NCI-H1694 treated with DMSO at 0.1 percent for 48 hours (cell line): Measurements from ENCODE around the gene LLCFC1.

Source experiments
- DNase-seq: peaks from one replicate; lab custom pipeline; 2025; lab: John Stamatoyannopoulos, UW

LLCFC1 gene

GRCh38 chr7:142939226-142939910 is at the start of gene LLCFC1:
Gene LLCFC1, plus strand, starts transcription at chr7:142939484. Its CDS starts 138 bp downstream, at chr7:142939622.
- DNase-seq, result no peak

- DNase-seq, result no peak
Observed at GRCh38 chr7:142889816-142890215, 49.5 kb upstream of the LLCFC1 start.

- no peak for DNase-seq
Observed at GRCh38 chr7:142890874-142891485, 48.3 kb upstream of the LLCFC1 start.

GRCh38 chr7:142891490-142892082 is 47.7 kb upstream of the LLCFC1 start:
- DNase-seq, result no peak

- no peak for DNase-seq
Observed at GRCh38 chr7:142892951-142893350, 46.3 kb upstream of the LLCFC1 start.

- no peak for DNase-seq
Observed at GRCh38 chr7:142894112-142894984, 44.9 kb upstream of the LLCFC1 start.

- DNase-seq, result no peak
Observed at GRCh38 chr7:142894985-142895593, 44.2 kb upstream of the LLCFC1 start.

- DNase-seq, result no peak
Observed at GRCh38 chr7:142896151-142896550, 43.1 kb upstream of the LLCFC1 start.

GRCh38 chr7:142896741-142897379 is 42.4 kb upstream of the LLCFC1 start:
- DNase-seq, result no peak

- no peak for DNase-seq
Observed at GRCh38 chr7:142897691-142898090, 41.6 kb upstream of the LLCFC1 start.

- DNase-seq, result no peak
Observed at GRCh38 chr7:142898377-142899170, 40.7 kb upstream of the LLCFC1 start.

GRCh38 chr7:142899661-142900060 is 39.6 kb upstream of the LLCFC1 start:
- no peak for DNase-seq

GRCh38 chr7:142901426-142902259 is 37.6 kb upstream of the LLCFC1 start:
- DNase-seq, result no peak

GRCh38 chr7:142904128-142904527 is 35.2 kb upstream of the LLCFC1 start:
- DNase-seq, result no peak

GRCh38 chr7:142905759-142906158 is 33.5 kb upstream of the LLCFC1 start:
- no peak for DNase-seq

GRCh38 chr7:142906643-142907042 is 32.6 kb upstream of the LLCFC1 start:
- DNase-seq, result no peak

- no peak for DNase-seq
Observed at GRCh38 chr7:142908290-142908689, 31.0 kb upstream of the LLCFC1 start.

- no peak for DNase-seq
Observed at GRCh38 chr7:142908921-142909890, 30.1 kb upstream of the LLCFC1 start.

- DNase-seq, result no peak
Observed at GRCh38 chr7:142910031-142910433, 29.3 kb upstream of the LLCFC1 start.
